IMR-90 (cell line): ENCODE measurements around the gene SLC35E4. TPM values are rescaled to one million over a fixed set of nuclear protein-coding genes. Genes with fewer than 3 reads are reported as not detected.

ENCODE experiments used
- ATAC-seq: fragments of 200-7000 bp; cut with Tn5 transposase; 2 replicates; pipeline ENCODE4 v1.9.1; 2020; ENCODE audit warnings: low read depth, mild to moderate bottlenecking, moderate library complexity
- BruUV-seq: library from RNA; stranded (reverse); fragments of 400-500 nt; replicated peaks from 2 replicates; lab custom pipeline; 2021; lab: Mats Ljungman, UMichigan
- CTCF ChIA-PET: fragments of 300-600 bp; formaldehyde crosslinking; extraction: SDS; loops from one replicate; lab custom pipeline; 2021; ENCODE audit warnings: antibody characterized with exemption; lab: Yijun Ruan, JAX
- POLR2A ChIA-PET: fragments of 300-600 bp; sonication (Branson Sonifier 250); formaldehyde crosslinking; loops from one replicate; lab custom pipeline; 2022; ENCODE audit warnings: antibody characterized with exemption; ENCODE audit not compliant: unreplicated experiment; lab: Charles Lee
- DNase-seq: peaks from one replicate; pipeline ENCODE4 v3.0.0; 2013
- H2AFZ ChIP-seq: replicated peaks from 2 replicates; pipeline ENCODE3; 2013; ENCODE audit warnings: low read length, mild to moderate bottlenecking; ENCODE audit not compliant: poor library complexity
- H2AK5ac ChIP-seq: 2 replicates; pipeline ENCODE4 v1.6.1; 2013; ENCODE audit warnings: low read depth, low read length, inconsistent platforms
- H2AK9ac ChIP-seq: replicated peaks from 2 replicates; pipeline ENCODE3; 2013; ENCODE audit warnings: mild to moderate bottlenecking, low read depth, low read length, moderate library complexity; ENCODE audit not compliant: poor library complexity
- H2BK120ac ChIP-seq: 2 replicates; pipeline ENCODE4 v1.6.1; 2013; ENCODE audit warnings: low read depth, low read length, inconsistent platforms
- H2BK15ac ChIP-seq: 3 replicates; pipeline ENCODE4 v1.6.1; 2013; ENCODE audit warnings: low read depth, low read length, inconsistent platforms
- H2BK20ac ChIP-seq: 2 replicates; pipeline ENCODE4 v1.6.1; 2013; ENCODE audit warnings: low read depth, mild to moderate bottlenecking, inconsistent platforms, low read length, moderate library complexity
- H2BK5ac ChIP-seq: 2 replicates; pipeline ENCODE4 v1.6.1; 2013; ENCODE audit warnings: mild to moderate bottlenecking, low read depth, low read length, inconsistent platforms; ENCODE audit not compliant: poor library complexity, severe bottlenecking
- H3K14ac ChIP-seq: replicated peaks from 2 replicates; pipeline ENCODE4 v1.6.1; 2013; ENCODE audit warnings: low read depth, low read length, inconsistent platforms
- H3K18ac ChIP-seq: 2 replicates; pipeline ENCODE4 v1.6.1; 2013; ENCODE audit warnings: low read depth, low read length, control low read depth
- H3K23ac ChIP-seq: 2 replicates; pipeline ENCODE4 v1.6.1; 2013; ENCODE audit warnings: low read depth, low read length, inconsistent platforms
- H3K27ac ChIP-seq: 2 replicates; pipeline ENCODE4 v1.5.1; 2013; ENCODE audit warnings: mild to moderate bottlenecking, control low read depth, low read length; ENCODE audit not compliant: insufficient read depth
- H3K27me3 ChIP-seq: 2 replicates; pipeline ENCODE4 v1.6.1; 2013; ENCODE audit warnings: low read length; ENCODE audit not compliant: control insufficient read depth, insufficient read depth
- H3K36me3 ChIP-seq: 2 replicates; pipeline ENCODE4 v1.6.1; 2013; ENCODE audit warnings: low read length, mixed read lengths; ENCODE audit not compliant: control insufficient read depth, insufficient read depth
- H3K4ac ChIP-seq: 2 replicates; pipeline ENCODE4 v1.6.1; 2013; ENCODE audit warnings: low read depth, low read length, inconsistent platforms
- H3K4me1 ChIP-seq: 2 replicates; pipeline ENCODE4 v1.6.1; 2013; ENCODE audit warnings: low read length, mixed read lengths; ENCODE audit not compliant: control insufficient read depth, insufficient read depth
- H3K4me2 ChIP-seq: 2 replicates; pipeline ENCODE4 v1.6.1; 2013; ENCODE audit warnings: low read depth, mild to moderate bottlenecking, control low read depth, low read length, moderate library complexity
- H3K4me3 ChIP-seq: 2 replicates; pipeline ENCODE4 v1.5.1; 2013; ENCODE audit warnings: low read depth, mild to moderate bottlenecking, control low read depth, low read length, moderate library complexity; ENCODE audit not compliant: insufficient read depth
- H3K56ac ChIP-seq: 2 replicates; pipeline ENCODE4 v1.6.1; 2013; ENCODE audit warnings: low read length, inconsistent platforms; ENCODE audit not compliant: insufficient read depth; ENCODE audit errors: extremely low read depth
- H3K79me1 ChIP-seq, 2 experiments: 2 replicates each; pipeline ENCODE4 v1.6.1; 2013; ENCODE audit warnings: low read length in 2 of 2, inconsistent platforms in 1 of 2, low read depth in 1 of 2
- H3K9ac ChIP-seq: 2 replicates; pipeline ENCODE4 v1.6.1; 2013; ENCODE audit warnings: low read depth, low read length, control low read depth
- H3K9me1 ChIP-seq: 2 replicates; pipeline ENCODE4 v1.6.1; 2013; ENCODE audit warnings: low read length, inconsistent platforms; ENCODE audit not compliant: insufficient read depth
- H3K9me3 ChIP-seq: 2 replicates; pipeline ENCODE4 v1.6.1; 2013; ENCODE audit warnings: low read length; ENCODE audit not compliant: control insufficient read depth, insufficient read depth
- H4K20me1 ChIP-seq: 2 replicates; pipeline ENCODE4 v1.6.1; 2013; ENCODE audit warnings: low read length, inconsistent platforms; ENCODE audit not compliant: insufficient read depth
- H4K5ac ChIP-seq: 2 replicates; pipeline ENCODE4 v1.6.1; 2013; ENCODE audit warnings: mild to moderate bottlenecking, low read depth, low read length, control low read depth
- H4K8ac ChIP-seq, 2 experiments: 2 replicates each; pipeline ENCODE4 v1.6.1; 2013; ENCODE audit warnings: low read depth in 2 of 2, low read length in 2 of 2, control low read depth in 1 of 2, inconsistent platforms in 1 of 2
- H4K91ac ChIP-seq: 2 replicates; pipeline ENCODE4 v1.6.1; 2013; ENCODE audit warnings: low read depth, low read length, inconsistent platforms; ENCODE audit not compliant: insufficient read depth
- BHLHE40 ChIP-seq: fragments of 150-350 bp; IDR thresholded peaks from 2 replicates; pipeline ENCODE4 v1.6.1; 2016; ENCODE audit warnings: mild to moderate bottlenecking, low read depth, low read length
- CHD1 ChIP-seq: IDR thresholded peaks from 2 replicates; pipeline ENCODE4 v1.6.1; 2012; ENCODE audit warnings: low read depth, low read length, improper control_type of control experiment
- FOS ChIP-seq: fragments of 150-350 bp; IDR thresholded peaks from 2 replicates; pipeline ENCODE4 v1.6.1; 2016; ENCODE audit warnings: low read depth, low read length
- MAFK ChIP-seq: IDR thresholded peaks from 2 replicates; pipeline ENCODE4 v1.6.1; 2012; ENCODE audit warnings: low read depth, low read length, improper control_type of control experiment
- MAZ ChIP-seq: IDR thresholded peaks from 2 replicates; pipeline ENCODE4 v1.6.1; 2012; ENCODE audit warnings: low read depth, mild to moderate bottlenecking, low read length, improper control_type of control experiment, moderate library complexity, borderline replicate concordance
- MXI1 ChIP-seq: IDR thresholded peaks from 2 replicates; pipeline ENCODE4 v1.6.1; 2012; ENCODE audit warnings: low read depth, mild to moderate bottlenecking, low read length, moderate library complexity, borderline replicate concordance
- NFE2L2 ChIP-seq: fragments of 150-350 bp; IDR thresholded peaks from 2 replicates; pipeline ENCODE4 v1.6.1; 2016; ENCODE audit warnings: low read depth, mild to moderate bottlenecking, low read length
- POLR2A ChIP-seq: IDR thresholded peaks from 2 replicates; pipeline ENCODE4 v1.6.1; 2012; ENCODE audit warnings: mild to moderate bottlenecking, low read depth, low read length
- RFX5 ChIP-seq: IDR thresholded peaks from 2 replicates; pipeline ENCODE4 v1.8.0; 2012; ENCODE audit warnings: low read depth, mild to moderate bottlenecking, low read length, moderate library complexity
- WGBS, 2 experiments: methylation state at CpG; one replicate each; pipeline versions ENCODE4 v1.1.5 to v1.1.7; 2013; ENCODE audit warnings: missing lambda C conversion rate in 2 of 2; ENCODE audit not compliant: insufficient read length in 1 of 2; ENCODE audit errors: extremely low coverage in 2 of 2; 5-methylcytosine and 5-hydroxymethylcytosine counted together
- dilution Hi-C: fragments of 300-500 bp; cut with HindIII; formaldehyde crosslinking; loops from one replicate; pipeline ENCODE4 v1.14.3; 2018; ENCODE audit warnings: low sequenced_read_pairs; ENCODE audit not compliant: unreplicated experiment
- in situ Hi-C: fragments of 300-500 bp; cut with MboI; formaldehyde crosslinking; loops from 3 replicates; pipeline ENCODE4 v1.14.3; 2019; ENCODE audit warnings: low sequenced_read_pairs, inconsistent platforms, mixed read lengths
- intact Hi-C: fragments of 100-400 bp; cut with micrococcal nuclease; formaldehyde crosslinking; loops from 2 replicates; pipeline ENCODE4 v1.10.0; 2022
- polyA plus RNA-seq, 3 experiments: library from polyadenylated mRNA; depleted of rRNA; stranded (reverse); fragments of >200 nt; gene quantifications; 2 replicates each; pipeline ENCODE4 v1.2.3, GENCODE V29; 2012; ENCODE audit warnings: low replicate concordance in 1 of 3
- total RNA-seq: library from RNA; depleted of rRNA; stranded (reverse); fragments of >200 nt; gene quantifications from 2 replicates; pipeline ENCODE4 v1.2.3, GENCODE V29; 2012
- TF ChIP-seq, protein P1 (sequence below): conservative IDR thresholded peaks from 2 replicates; pipeline ENCODE4 v1.5.1; 2012; ENCODE audit warnings: mild to moderate bottlenecking, low read depth, low read length, improper control_type of control experiment
- TF ChIP-seq, protein P2 (sequence below): fragments of 150-350 bp; IDR thresholded peaks from 2 replicates; pipeline ENCODE4 v1.6.1; 2017; ENCODE audit warnings: mild to moderate bottlenecking, antibody characterized with exemption, low read length, low read depth
- TF ChIP-seq, protein P3 (sequence below): fragments of 150-350 bp; IDR thresholded peaks from 2 replicates; pipeline ENCODE4 v1.6.1; 2016; ENCODE audit warnings: low read depth, mild to moderate bottlenecking, low read length, moderate library complexity, borderline replicate concordance

SLC35E4 gene
- total and polyA plus RNA-seq, 2 of the 4 experiments (the other 2 are of a cell fraction), result 5.7 to 6.8 TPM

DNA sequence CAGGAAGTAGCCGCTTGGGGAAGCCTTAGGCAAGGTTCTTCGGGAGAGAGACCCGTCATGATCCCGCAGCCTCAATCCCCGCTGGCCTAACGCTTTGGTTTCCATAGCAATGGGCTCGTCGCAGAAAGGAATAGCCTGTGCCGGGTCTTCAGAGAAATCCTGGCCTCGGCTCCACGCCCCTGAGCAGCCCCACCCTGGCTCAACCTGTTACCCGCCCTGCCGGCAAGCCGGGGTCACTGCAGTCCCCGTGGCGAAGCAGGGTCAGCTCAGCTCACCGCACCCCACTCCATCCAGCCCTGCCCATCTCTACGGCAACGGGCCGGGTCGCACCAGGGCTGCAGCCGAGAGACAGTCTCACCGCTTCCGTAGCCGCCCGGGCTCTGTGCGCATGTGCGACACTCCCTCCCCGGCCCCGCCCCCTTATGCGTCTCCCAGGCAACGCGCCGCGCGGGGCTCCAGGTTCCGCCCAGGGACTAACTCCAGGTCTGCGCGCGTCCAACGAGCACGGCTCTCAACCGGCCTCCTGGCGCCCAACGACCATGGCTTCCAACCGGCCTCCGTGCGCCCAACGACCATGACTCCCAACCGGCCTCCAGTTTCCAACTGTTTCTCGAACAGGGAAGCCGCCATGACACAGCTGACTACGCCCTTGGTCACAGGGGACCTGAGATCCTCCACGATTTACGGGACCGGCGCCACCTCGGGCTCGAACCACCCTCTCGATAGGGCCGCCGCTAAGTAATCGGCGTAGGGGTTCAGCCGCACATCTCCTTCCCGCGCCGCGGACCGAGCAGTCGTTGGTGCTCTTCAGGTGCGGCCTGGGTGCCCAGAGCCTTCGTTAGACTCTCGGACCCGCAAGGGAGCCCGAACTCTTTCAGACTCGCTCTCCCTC is 32.2 kb downstream of the SLC35E4 start, which contains the start of gene DUSP18:
DUSP18 (minus strand) TSS at position 382 of the 892 bp plus-strand sequence. CDS start 3,872 bp downstream, outside the sequence.
- in situ Hi-C loops (no loop called here), dilution Hi-C loops (no loop called here), intact Hi-C loops (no loop called here)
- Histone ChIP-seq H4K91ac (peak within 1 kb of the TSS; percentile 29; the same call in 1 of the 2 replicates), H4K20me1 (no peaks in the 10 kb centered on the region), H3K23ac (peak within 1 kb of the TSS; percentile 73), H3K18ac (no peak within 1 kb of the TSS), H3K4me2 (peak within 1 kb of the TSS; percentile 87), H4K8ac (peak within 1 kb of the TSS; percentile 39 to 85; a peak in 3 of 4 replicates), H4K5ac (no peak within 1 kb of the TSS), H3K9me3 (no peaks in the 10 kb centered on the region), H3K36me3 (peaks cover 9% of the 10 kb centered on the region; the same call in 1 of the 2 replicates), H2BK20ac (peak within 1 kb of the TSS; percentile 28; the same call in 1 of the 2 replicates), H3K4me3 (peak within 1 kb of the TSS; percentile 76), H2BK120ac (peak within 1 kb of the TSS; percentile 53; the same call in 1 of the 2 replicates), H2BK15ac (peak within 1 kb of the TSS; percentile 31; the same call in 1 of the 3 replicates), H3K14ac (peak within 1 kb of the TSS; percentile 86), H2AFZ (peak within 1 kb of the TSS; percentile 98), H2BK5ac (no peak within 1 kb of the TSS), H3K27me3 (no peaks in the 10 kb centered on the region), H3K56ac (peak within 1 kb of the TSS; percentile 39; the same call in 1 of the 2 replicates), H3K4ac (peak within 1 kb of the TSS; percentile 74), H3K9ac (peak within 1 kb of the TSS; percentile 63), H3K27ac (peak within 1 kb of the TSS; percentile 16; the same call in 1 of the 2 replicates), H3K9me1 (no peaks in the 10 kb centered on the region), H2AK9ac (peak within 1 kb of the TSS; percentile 60), H3K79me1 (peaks cover 0 to 12% of the 10 kb centered on the region in 2 experiments; a peak in 1 of 4 replicates), H2AK5ac (peak within 1 kb of the TSS; percentile 7; the same call in 1 of the 2 replicates), H3K4me1 (no peaks in the 10 kb centered on the region)
- ATAC-seq (peak; percentile 99), DNase-seq (peak; percentile 79)
- BruUV-seq, result no TSS peak
- CTCF ChIA-PET, result interaction anchor here (0.6 to 1.5 kb wide), 2 partner anchors 77 to 87 kb away, joined by 3 to 4 read pairs; no protein-coding TSS in a partner anchor
- 1% methylated on average over 60 of the region's 77 CpGs; no CpG with 5 or more reads in 1 of the 2 experiments for WGBS, 2 experiments
- POLR2A ChIA-PET, result interaction anchor here (0.6 kb wide), 1 partner anchor 346 kb away, joined by 5 read pairs; no protein-coding TSS in a partner anchor
- TF ChIP-seq RFX5, result no peak
- TF ChIP-seq, protein P1, sequence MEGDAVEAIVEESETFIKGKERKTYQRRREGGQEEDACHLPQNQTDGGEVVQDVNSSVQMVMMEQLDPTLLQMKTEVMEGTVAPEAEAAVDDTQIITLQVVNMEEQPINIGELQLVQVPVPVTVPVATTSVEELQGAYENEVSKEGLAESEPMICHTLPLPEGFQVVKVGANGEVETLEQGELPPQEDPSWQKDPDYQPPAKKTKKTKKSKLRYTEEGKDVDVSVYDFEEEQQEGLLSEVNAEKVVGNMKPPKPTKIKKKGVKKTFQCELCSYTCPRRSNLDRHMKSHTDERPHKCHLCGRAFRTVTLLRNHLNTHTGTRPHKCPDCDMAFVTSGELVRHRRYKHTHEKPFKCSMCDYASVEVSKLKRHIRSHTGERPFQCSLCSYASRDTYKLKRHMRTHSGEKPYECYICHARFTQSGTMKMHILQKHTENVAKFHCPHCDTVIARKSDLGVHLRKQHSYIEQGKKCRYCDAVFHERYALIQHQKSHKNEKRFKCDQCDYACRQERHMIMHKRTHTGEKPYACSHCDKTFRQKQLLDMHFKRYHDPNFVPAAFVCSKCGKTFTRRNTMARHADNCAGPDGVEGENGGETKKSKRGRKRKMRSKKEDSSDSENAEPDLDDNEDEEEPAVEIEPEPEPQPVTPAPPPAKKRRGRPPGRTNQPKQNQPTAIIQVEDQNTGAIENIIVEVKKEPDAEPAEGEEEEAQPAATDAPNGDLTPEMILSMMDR, result peak; percentile 29; the same call in 1 of the 2 replicates
- no peak for TF ChIP-seq FOS
- TF ChIP-seq BHLHE40, result no peak
- TF ChIP-seq, protein P2, sequence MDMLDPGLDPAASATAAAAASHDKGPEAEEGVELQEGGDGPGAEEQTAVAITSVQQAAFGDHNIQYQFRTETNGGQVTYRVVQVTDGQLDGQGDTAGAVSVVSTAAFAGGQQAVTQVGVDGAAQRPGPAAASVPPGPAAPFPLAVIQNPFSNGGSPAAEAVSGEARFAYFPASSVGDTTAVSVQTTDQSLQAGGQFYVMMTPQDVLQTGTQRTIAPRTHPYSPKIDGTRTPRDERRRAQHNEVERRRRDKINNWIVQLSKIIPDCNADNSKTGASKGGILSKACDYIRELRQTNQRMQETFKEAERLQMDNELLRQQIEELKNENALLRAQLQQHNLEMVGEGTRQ, result no peak
- TF ChIP-seq, protein P3, sequence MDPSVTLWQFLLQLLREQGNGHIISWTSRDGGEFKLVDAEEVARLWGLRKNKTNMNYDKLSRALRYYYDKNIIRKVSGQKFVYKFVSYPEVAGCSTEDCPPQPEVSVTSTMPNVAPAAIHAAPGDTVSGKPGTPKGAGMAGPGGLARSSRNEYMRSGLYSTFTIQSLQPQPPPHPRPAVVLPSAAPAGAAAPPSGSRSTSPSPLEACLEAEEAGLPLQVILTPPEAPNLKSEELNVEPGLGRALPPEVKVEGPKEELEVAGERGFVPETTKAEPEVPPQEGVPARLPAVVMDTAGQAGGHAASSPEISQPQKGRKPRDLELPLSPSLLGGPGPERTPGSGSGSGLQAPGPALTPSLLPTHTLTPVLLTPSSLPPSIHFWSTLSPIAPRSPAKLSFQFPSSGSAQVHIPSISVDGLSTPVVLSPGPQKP, result no peak
- no peak for TF ChIP-seq NFE2L2
- TF ChIP-seq MXI1, result 0 out of 2 replicates have a peak, but pooled peaks have one; percentile 81
- no peak for TF ChIP-seq MAFK
- no peak for TF ChIP-seq POLR2A
- no peak for TF ChIP-seq CHD1
- peak; percentile 66; the same call in 1 of the 2 replicates for TF ChIP-seq MAZ
